Smooth muscle cell (in vitro differentiated cells): ENCODE results near the gene TXNRD2. TPM values are rescaled to one million over a fixed set of nuclear protein-coding genes. Genes with fewer than 3 reads are reported as not detected.

Experiments used
- DNase-seq: peaks from one replicate; lab custom pipeline; 2025; ENCODE audit not compliant: unreplicated experiment; lab: John Stamatoyannopoulos, UW
- H2AFZ ChIP-seq: fragments of 200-600 bp; sonication (generic); 2 replicates; pipeline ENCODE4 v1.6.0; 2016; ENCODE audit warnings: antibody characterized with exemption, low read depth, mild to moderate bottlenecking
- H3F3A ChIP-seq: fragments of 200-600 bp; sonication (generic); 2 replicates; pipeline ENCODE4 v1.6.0; 2017; ENCODE audit warnings: antibody characterized with exemption, low read depth
- H3K27ac ChIP-seq: fragments of 200-600 bp; sonication (generic); 2 replicates; pipeline ENCODE4 v1.5.1; 2016; ENCODE audit warnings: low read depth, mild to moderate bottlenecking
- H3K27me3 ChIP-seq: fragments of 200-600 bp; sonication (generic); 2 replicates; pipeline ENCODE4 v1.6.1; 2016; ENCODE audit warnings: low read depth, mild to moderate bottlenecking
- H3K36me3 ChIP-seq: fragments of 200-600 bp; sonication (generic); 2 replicates; pipeline ENCODE4 v1.5.1; 2016; ENCODE audit warnings: low read depth
- H3K4me1 ChIP-seq: fragments of 200-600 bp; sonication (generic); 2 replicates; pipeline ENCODE4 v1.5.1; 2016; ENCODE audit warnings: low read depth
- H3K4me2 ChIP-seq: fragments of 200-600 bp; sonication (generic); 2 replicates; pipeline ENCODE4 v1.6.0; 2016; ENCODE audit warnings: mild to moderate bottlenecking
- H3K4me3 ChIP-seq: fragments of 200-600 bp; sonication (generic); 2 replicates; pipeline ENCODE4 v1.5.1; 2016; ENCODE audit warnings: mild to moderate bottlenecking
- H3K79me2 ChIP-seq: fragments of 200-600 bp; sonication (generic); 2 replicates; pipeline ENCODE4 v1.6.0; 2016; ENCODE audit warnings: low read depth, mild to moderate bottlenecking
- H3K9ac ChIP-seq: fragments of 200-600 bp; sonication (generic); 2 replicates; pipeline ENCODE4 v1.6.0; 2016; ENCODE audit warnings: low read depth
- H3K9me3 ChIP-seq: fragments of 200-600 bp; sonication (generic); replicated peaks from 2 replicates; pipeline ENCODE4 v1.5.1; 2016; ENCODE audit warnings: low read depth
- H4K20me1 ChIP-seq: fragments of 200-600 bp; sonication (generic); 2 replicates; pipeline ENCODE4 v1.6.0; 2016; ENCODE audit warnings: low read depth
- WGBS: methylation state at CpG from one replicate; pipeline ENCODE4 v1.1.7; 2016; ENCODE audit warnings: low lambda C conversion rate; 5-methylcytosine and 5-hydroxymethylcytosine counted together
- polyA plus RNA-seq: library from polyadenylated mRNA; unstranded; fragments of >200 nt; fragmentation: Nextera tagmentation; extraction: Ambion mirVana; gene quantifications from 2 replicates; pipeline ENCODE4 v1.2.1, GENCODE V29; 2016
- total RNA-seq: library from RNA; depleted of rRNA; stranded (reverse); fragments of >200 nt; gene quantifications from 2 replicates; pipeline ENCODE4 v1.2.3, GENCODE V29; 2014
- TF ChIP-seq, protein P1 (sequence below): fragments of 200-600 bp; sonication (generic); IDR thresholded peaks from 2 replicates; pipeline ENCODE4 v1.5.1; 2017; ENCODE audit warnings: borderline replicate concordance, mild to moderate bottlenecking, antibody characterized with exemption; ENCODE audit not compliant: insufficient read depth, poor library complexity, severe bottlenecking

The TXNRD2 gene
- total RNA-seq = 0.36 TPM in 1 of 2 replicates, not detected in the other
- polyA plus RNA-seq = 0.99 and 3.2 TPM in 2 replicates

DNA sequence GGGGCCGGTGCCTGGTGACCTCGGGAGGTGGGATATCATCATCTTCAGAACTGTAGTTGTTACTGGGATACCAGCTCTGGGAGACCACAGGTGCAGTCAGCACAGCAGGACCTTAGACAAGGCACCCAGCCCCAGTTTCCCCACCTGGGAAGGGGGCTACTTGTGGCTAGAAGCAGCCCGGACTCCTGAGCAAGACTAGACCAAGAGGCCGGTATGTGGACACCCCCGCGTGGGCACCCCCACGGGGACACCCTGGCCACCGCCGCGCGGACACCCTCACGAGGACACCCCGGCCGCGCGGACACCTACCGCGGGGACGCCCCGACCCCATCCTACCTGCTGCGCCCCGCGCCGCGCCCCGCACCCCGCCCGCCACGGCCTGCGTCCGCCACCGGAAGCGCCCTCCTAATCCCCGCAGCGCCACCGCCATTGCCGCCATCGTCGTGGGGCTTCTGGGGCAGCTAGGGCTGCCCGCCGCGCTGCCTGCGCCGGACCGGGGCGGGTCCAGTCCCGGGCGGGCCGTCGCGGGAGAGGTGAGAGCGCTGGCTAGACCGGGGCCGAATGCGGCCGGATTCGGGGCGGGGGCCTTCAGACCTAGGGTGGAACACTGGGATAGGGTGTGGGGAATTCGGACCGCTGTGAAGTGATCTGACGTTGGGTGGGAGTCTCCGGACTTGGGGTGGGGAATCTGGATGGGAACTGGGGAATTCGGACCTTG is at the start of gene TXNRD2, which contains the start of gene COMT:
Gene TXNRD2, minus strand, starts transcription at position 454 of the 718 bp plus-strand sequence. Its CDS starts 15 bp downstream, at position 439.
Gene COMT, plus strand, starts transcription at position 408 of the 718 bp plus-strand sequence. CDS start 20,755 bp downstream, outside the sequence.
- Histone ChIP-seq H3K27ac (peak within 1 kb of the TSS; percentile 89), H3K9ac (peak within 1 kb of the TSS; percentile 73), H3K27me3 (no peaks in the 10 kb centered on the region), H4K20me1 (no peaks in the 10 kb centered on the region), H3K9me3 (no peaks in the 10 kb centered on the region), H3K79me2 (no peaks in the 10 kb centered on the region), H3K4me2 (peak within 1 kb of the TSS; percentile 54), H3K4me3 (no peak within 1 kb of the TSS), H3F3A (peaks cover 7% of the 10 kb centered on the region), H3K4me1 (peaks cover 15% of the 10 kb centered on the region), H3K36me3 (no peaks in the 10 kb centered on the region), H2AFZ (peak within 1 kb of the TSS; percentile 23)
- no peak for DNase-seq
- WGBS = 98% methylated on average over 27 of the region's 63 CpGs
- TF ChIP-seq, protein P1, sequence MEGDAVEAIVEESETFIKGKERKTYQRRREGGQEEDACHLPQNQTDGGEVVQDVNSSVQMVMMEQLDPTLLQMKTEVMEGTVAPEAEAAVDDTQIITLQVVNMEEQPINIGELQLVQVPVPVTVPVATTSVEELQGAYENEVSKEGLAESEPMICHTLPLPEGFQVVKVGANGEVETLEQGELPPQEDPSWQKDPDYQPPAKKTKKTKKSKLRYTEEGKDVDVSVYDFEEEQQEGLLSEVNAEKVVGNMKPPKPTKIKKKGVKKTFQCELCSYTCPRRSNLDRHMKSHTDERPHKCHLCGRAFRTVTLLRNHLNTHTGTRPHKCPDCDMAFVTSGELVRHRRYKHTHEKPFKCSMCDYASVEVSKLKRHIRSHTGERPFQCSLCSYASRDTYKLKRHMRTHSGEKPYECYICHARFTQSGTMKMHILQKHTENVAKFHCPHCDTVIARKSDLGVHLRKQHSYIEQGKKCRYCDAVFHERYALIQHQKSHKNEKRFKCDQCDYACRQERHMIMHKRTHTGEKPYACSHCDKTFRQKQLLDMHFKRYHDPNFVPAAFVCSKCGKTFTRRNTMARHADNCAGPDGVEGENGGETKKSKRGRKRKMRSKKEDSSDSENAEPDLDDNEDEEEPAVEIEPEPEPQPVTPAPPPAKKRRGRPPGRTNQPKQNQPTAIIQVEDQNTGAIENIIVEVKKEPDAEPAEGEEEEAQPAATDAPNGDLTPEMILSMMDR = no peak

DNA sequence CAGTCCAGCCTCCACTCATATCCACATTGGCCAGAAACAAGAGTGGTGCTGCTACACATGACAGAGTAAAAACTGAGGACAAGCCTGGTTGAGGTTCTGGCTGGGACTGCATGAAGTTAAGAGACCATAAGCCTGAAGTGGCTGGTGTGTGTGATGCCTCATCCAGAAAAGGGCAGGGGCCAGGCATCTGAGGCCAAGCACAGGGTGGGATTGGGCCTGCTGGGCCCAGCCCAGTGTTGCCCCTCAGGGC is 49.7 kb upstream of the TXNRD2 start:
- Histone ChIP-seq H3K9ac (no peak overlapping the region), H2AFZ (no peak overlapping the region)

DNA sequence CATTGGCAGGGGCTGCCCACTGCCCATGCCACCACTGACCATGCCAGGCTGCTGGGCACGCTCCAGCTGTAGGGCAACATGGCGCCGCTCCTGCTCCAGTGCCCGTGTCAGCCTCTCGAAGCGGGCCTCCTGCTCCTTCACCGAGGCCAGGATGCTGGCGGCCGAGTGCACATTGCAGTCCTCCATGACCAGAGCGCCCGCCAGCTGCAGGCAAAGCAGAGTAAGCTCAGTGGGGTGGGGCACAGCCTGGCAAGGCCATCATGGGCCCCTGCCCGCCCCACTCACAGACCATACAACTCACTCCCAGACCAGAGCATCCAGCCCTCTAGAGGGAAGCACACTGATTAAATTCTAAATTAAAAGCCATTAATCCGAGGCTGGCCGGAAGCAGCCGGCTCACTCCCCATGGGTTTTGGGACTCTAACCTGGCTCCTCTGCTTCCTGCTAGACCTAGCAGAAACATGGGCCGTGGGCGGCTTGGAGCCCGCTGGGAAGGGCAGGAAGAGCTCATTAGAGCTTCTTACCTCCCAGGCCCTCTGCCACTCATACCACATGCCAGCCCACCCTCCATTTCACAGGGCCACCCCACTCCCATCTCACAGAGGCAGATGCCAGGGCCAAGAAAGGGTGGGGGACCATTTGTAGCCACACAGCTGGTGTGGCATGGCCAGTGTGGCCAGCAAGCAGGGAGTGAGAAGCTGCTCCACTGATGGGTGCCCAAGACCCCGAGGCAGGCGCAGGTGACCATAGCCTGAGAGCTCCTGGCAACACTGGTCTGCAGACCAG is 49.2 kb upstream of the TXNRD2 start:
- Histone ChIP-seq H3K79me2 (no peaks in the 10 kb centered on the region), H3K27ac (no peak overlapping the region), H3K4me3 (no peak overlapping the region), H3K27me3 (peaks cover 10% of the 10 kb centered on the region), H3K36me3 (no peaks in the 10 kb centered on the region), H4K20me1 (no peaks in the 10 kb centered on the region), H3F3A (no peaks in the 10 kb centered on the region), H3K4me2 (no peak overlapping the region), H3K9me3 (no peaks in the 10 kb centered on the region), H3K9ac (no peak overlapping the region), H3K4me1 (peaks cover 5% of the 10 kb centered on the region), H2AFZ (no peak overlapping the region)
- WGBS = 94% methylated on average over 20 of the region's 20 CpGs
- TF ChIP-seq, protein P1 = no peak
- DNase-seq = no peak

More for the DNA sequence above, 49.7 kb upstream of the TXNRD2 start:
- no peak overlapping the region for H3K4me3 ChIP-seq
- no peak overlapping the region for H3K27ac ChIP-seq
- no peak for DNase-seq
- no peaks in the 10 kb centered on the region for H3F3A ChIP-seq
- H3K27me3 ChIP-seq = peaks cover 5% of the 10 kb centered on the region
- no peaks in the 10 kb centered on the region for H3K79me2 ChIP-seq
- H3K4me1 ChIP-seq = no peaks in the 10 kb centered on the region
- no peaks in the 10 kb centered on the region for H3K9me3 ChIP-seq
- TF ChIP-seq, protein P1 = no peak
- no peaks in the 10 kb centered on the region for H3K36me3 ChIP-seq
- no peak overlapping the region for H3K4me2 ChIP-seq
- no peaks in the 10 kb centered on the region for H4K20me1 ChIP-seq
